GM19099 (cell line): ENCODE measurements around the gene NOC3L.

Experiments
- POLR2A ChIP-seq: IDR thresholded peaks from 3 replicates; pipeline ENCODE4 v1.6.1; 2011; ENCODE audit warnings: low read depth; ENCODE audit not compliant: insufficient read length; ENCODE audit errors: extremely low read depth

Gene NOC3L

DNA sequence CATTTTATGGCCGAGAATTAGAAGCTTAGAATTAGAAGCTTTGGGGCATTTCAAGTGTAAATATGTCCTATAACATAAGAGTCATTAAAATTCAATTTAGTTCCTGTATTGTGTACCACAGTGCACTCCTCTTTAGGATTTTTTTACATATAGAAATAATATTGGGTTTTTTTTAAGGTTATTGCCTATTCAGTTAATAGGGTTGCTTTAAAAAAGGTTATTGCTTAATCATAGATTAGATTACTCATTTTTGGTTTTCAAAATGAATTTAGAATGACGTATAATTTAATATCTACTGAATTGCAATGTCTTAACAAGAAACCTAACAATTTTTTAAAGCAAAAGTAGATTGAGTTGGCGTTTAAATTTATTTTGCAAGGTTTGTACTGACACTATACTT, 34.1 kb downstream of the NOC3L start:
- no peak for TF ChIP-seq POLR2A

- no peak for TF ChIP-seq POLR2A
Observed at GRCh38 chr10:94327649-94328048, 35.1 kb downstream of the NOC3L start.

DNA sequence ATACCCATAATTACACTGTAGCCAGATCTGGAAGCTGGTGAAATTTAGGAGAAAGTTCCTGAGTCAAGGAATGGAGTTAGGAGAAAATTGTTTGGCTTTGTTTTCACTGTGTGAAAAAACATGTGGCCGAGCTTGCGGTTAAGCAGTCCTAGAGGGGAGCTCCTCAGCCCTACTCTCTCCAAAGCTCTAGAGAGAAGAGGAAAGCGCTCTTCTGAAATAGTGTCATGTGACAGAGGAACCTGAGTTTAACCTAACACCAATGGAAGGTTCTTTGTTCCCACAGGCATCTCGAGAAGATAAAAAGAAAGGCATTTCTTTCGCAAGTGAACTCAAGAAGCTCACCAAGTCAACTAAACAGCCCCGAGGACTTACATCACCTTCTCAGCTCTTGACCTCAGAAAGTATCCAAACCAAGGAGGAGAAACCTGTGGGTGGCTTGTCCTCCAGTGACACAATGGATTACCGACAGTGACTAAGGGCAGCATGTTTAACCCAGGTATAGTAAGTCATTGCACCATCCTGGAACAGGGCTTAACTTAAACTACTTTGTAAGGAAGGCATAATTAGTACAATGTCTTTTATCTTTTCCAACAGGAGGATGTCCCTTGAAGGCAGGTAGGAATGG, 38.0 kb downstream of the NOC3L start:
- no peak for TF ChIP-seq POLR2A

DNA sequence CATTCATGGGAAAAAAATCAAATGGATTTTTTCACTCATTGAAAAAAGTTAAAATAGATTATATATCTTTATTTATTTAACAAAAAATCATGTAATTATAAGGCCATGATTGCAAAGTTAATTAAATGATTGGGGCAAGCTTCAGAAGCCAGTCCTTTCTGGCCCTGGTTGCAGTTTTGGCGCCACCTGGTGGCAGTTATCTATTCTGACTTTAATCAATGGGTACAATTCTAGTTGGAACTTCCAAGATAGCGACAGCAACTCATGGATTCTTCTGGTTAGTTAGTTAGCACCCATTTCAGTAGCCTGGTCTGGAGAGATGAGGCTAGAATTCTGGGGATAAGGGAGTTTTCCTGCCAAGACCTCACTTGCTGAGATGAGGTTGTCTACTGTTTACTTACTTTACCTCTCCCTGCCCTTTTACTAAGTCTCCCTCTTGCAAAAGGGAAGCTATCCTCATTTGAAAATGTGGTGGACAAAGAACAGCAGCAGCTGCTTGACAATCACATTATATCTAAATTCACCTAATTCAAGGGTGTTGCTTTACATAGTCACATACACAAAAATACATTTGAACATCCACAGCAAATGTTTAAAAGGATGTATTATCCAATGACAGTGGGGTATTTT, 42.3 kb downstream of the NOC3L start:
- no peak for TF ChIP-seq POLR2A

- TF ChIP-seq POLR2A, result no peak
Observed at GRCh38 chr10:94316560-94316959, 46.2 kb downstream of the NOC3L start.

GRCh38 chr10:94315975-94316464, 46.7 kb downstream of the NOC3L start:
- TF ChIP-seq POLR2A, result no peak

GRCh38 chr10:94315024-94315451, 47.7 kb downstream of the NOC3L start:
- TF ChIP-seq POLR2A, result no peak

GRCh38 chr10:94310369-94310768, 52.4 kb downstream of the NOC3L start:
- TF ChIP-seq POLR2A, result no peak

GRCh38 chr10:94308866-94309265, 53.9 kb downstream of the NOC3L start:
- no peak for TF ChIP-seq POLR2A

DNA sequence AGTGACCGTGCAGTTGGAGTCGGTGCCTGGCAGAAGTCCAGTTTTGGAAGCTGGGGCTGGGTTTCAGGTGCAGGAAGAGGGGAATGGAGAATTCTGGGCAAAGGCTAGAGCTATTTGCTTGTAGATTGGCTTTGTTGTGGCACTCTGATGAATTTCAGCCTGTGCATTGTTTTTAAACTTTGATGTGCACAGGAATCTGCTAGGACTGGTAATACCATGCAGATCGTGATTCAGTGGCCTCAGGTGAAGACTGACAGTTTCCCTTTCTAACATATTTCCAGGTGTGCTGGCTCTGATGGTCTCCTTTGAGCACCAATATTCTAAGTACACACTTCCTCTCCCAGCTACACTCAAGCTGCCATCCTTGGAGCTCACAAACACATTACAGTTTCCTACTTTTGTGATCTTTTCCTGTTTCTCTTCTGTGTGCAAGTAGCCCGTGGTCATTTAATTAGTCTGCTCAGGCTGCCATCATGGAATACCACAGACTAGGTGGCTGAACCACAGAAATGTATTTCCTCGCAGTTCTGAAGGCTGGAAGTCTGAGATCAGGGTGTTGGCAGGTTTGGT, 55.6 kb downstream of the NOC3L start:
- TF ChIP-seq POLR2A, result no peak

DNA sequence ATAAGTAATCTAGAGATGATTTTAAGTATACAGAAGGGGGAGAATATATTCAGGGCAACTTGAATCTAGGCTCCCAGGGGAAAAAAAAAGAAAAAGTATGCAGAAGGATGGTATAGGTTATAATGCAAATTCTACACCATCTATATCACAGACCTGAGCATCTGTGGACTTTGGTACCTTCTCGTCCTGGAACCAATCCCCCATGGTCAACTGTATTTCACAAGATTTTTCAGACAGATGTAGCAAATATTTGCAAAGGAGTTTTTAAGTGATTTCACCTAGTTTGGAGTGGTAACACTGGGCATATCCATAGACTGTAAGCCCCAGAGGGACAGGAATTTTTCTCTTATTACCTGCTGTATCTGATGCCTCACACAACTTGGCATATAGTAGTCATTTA, 58.8 kb downstream of the NOC3L start:
- no peak for TF ChIP-seq POLR2A

DNA sequence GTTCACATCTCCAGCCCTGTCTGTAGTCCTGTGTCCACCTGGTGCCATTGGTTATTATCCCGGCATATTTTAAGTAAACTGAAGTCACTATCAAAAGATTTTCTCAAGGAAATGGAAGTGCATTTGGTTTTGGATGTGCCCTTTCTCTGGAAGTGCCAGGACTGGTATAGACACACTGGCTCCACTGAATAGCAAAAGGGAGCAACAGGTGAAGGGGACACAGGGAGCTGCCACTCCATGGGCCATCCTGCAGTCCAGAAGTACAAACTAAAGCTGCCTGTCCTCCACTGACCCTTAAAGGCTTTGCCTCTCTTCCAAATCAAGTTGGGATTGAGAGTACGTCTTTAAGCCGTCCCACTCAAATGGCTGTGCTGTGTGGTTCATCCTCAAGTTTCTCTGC, 62.7 kb downstream of the NOC3L start:
- no peak for TF ChIP-seq POLR2A

DNA sequence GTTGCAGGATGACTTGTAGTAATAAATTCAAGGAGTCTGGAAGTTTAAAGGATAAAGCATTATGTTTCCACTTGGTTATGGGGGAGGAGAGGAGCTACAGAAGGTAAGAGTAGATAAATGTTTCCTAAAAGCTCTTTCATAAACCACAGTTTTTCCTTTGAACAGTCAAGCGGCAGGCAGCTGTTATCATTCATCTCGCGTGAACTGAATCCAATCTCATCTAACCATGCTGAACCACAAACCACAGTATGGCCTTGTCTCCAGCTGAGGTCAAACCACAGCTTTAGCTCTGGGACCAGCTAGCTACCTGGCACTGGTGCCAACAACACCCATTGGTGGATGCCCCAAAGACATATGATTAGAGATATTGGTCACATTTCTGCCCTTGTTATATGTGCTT, 63.3 kb downstream of the NOC3L start:
- no peak for TF ChIP-seq POLR2A

DNA sequence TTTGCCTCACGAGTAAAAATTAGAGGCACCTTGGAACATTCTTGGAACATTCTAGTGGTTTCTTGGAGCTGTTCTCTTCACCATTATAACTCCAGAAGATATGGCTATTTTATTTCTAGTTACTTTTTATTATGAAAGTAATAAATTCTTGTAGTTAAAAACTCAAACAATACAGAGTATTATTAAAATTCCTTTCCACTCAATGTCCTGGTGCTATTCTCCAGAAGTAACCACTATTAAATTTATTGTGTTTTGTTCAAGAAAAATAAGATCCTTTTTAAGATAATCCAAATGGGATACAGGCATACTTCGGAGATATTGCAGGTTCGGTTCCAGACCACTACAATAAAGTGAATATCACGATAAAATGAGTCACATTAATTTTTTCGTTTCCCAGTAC, 68.6 kb downstream of the NOC3L start:
- TF ChIP-seq POLR2A, result no peak

GRCh38 chr10:94293354-94293753, 69.4 kb downstream of the NOC3L start:
- TF ChIP-seq POLR2A, result no peak

DNA sequence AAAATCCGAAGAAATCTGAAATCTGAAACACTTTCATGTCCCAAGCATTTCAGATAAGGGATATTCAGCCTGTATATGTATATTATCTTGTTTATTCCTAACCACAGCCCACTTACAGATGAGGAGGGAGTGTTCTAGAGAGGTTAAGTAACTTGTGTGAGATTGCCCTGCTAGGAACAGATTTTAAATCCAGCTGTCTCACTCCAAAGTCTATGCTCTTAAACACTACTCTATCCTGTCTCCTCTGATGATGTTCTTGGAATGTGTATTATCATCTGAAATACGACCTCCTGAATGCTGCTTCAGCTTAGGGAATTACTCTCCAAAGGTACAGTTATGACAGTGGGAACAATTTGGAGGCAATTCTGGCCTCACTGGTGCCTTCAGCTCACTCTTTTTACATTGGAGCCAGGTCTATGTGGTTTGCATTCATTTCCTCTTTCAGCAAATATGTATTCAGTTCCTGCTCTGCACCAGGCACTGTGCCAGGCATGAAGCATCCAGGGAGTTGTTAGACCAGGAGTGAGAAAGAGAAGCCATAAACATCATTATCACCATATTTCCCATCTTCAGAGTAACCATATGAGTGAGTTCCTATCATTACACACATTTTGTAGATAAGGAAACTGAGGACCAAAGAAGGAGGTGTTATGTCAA, 70.2 kb downstream of the NOC3L start:
- TF ChIP-seq POLR2A, result no peak
